ENCODE measurements around the gene CA11.

The CA11 gene

GRCh38 chr19:48588670-48589401, 57.2 kb downstream of the CA11 start:
- peak; percentile 67 to 80 for DNase-seq (ENCODE audit: low read depth in 1 of 2, low spot score in 1 of 2)
- no peak for TF ChIP-seq JUND (IDR thresholded peaks at IDR 0.05; ENCODE audit: low read depth)
- in situ Hi-C loops (cut with HindIII; ENCODE audit: low pct_unique_long_range_greater_than_20kb, low sequenced_read_pairs): no loop called here

Measured in T47D (cell line).